ENCODE results near the gene POLR2H. TPM values are rescaled to one million over a fixed set of nuclear protein-coding genes. Genes with fewer than 3 reads are reported as not detected.

Gene POLR2H
- total RNA-seq, 1 experiment from 2014 or later = 169 TPM

DNA sequence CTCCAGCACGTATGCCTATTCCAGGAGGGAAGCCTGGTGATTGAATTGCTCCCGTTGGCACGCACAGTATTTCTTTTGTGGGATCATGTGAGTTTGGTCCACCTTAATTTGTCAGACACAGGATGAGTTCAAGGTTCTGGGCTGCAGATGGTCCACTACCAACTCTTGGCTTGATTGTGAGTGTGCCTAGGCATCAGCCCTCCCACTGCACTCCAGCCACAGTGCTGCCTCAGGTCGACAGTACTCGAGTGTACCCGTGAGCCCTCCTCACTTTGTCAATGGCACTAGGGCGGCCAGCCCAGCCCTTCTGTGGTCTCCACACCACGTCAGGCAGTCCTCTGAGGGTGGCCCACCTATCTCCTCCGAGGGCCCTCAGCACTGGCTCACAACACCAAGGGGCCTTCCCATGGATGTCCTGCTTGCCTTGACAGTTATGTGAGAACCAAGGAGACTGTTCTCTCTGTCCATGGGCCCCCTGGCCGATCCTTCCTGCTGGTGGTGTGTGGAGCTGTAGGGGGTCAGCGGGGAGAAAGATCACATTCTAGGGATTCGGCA lies 48.5 kb downstream of the POLR2H start:
- Histone ChIP-seq H2AFZ (ENCODE audit: low read length) (no peak overlapping the region), H3K27ac (ENCODE audit: low read length) (no peak overlapping the region), H3K27me3 (ENCODE audit: low read length) (no peaks in the 10 kb centered on the region), H4K20me1 (ENCODE audit: insufficient read depth, low read depth, low read length) (no peaks in the 10 kb centered on the region), H3K4me3 (ENCODE audit: low read length) (no peak overlapping the region), H3K4me1 (ENCODE audit: low read length) (peaks cover 4% of the 10 kb centered on the region; the same call in 1 of the 2 replicates), H3K36me3 (ENCODE audit: insufficient read depth, low read length) (no peaks in the 10 kb centered on the region), H3K4me2 (ENCODE audit: low read depth, low read length, poor library complexity, severe bottlenecking) (no peak overlapping the region), H3K9ac (ENCODE audit: low read length) (no peak overlapping the region), H3K79me2 (ENCODE audit: low read length) (no peaks in the 10 kb centered on the region), H3K9me2 (replicated peaks; ENCODE audit: insufficient read depth, low read length) (no peaks in the 10 kb centered on the region), H3K9me3 (ENCODE audit: low read length) (no peaks in the 10 kb centered on the region)
- DNase-seq = no peak

DNA sequence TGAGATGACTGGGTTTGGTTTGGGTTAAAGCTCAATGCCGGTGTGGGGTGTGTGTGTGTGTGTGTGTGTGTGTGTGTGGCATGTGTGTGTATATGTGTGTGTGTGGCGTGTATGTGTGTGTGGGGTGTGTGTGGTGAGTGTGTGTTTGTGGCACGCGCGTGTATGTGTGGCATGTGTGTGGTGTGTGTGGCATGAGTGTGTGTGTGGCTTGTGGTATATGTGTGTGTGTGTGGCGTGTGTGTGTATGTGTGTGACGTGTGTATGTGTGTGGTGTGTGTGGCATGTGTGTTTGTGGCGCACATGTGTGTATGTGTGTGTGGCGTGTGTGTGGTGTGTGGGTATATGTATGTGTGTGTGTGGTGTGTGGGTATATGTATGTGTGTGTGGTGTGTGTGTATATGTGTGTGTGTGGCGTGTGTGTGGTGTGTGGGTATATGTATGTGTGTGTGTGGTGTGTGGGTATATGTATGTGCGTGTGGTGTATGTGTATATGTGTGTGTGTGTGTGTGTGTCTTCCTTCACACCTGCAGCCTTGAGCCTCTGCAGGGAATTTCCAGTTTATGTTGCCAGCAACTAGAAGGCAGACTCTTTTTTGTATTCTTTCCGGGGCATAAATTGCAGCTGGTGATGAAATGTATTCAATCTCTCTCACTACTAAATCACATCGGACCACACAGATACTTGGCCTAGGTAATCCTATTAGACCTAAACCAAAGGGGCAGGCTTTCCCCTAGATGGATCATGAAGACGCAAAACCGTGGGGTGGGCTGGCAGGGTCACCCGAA lies 53.1 kb downstream of the POLR2H start:
- H3K9me2 ChIP-seq (replicated peaks; ENCODE audit: insufficient read depth, low read length) = no peaks in the 10 kb centered on the region
- no peaks in the 10 kb centered on the region for H3K4me1 ChIP-seq (ENCODE audit: low read length)
- H3K9ac ChIP-seq (ENCODE audit: low read length) = no peak overlapping the region
- H3K36me3 ChIP-seq (ENCODE audit: insufficient read depth, low read length) = no peaks in the 10 kb centered on the region
- no peaks in the 10 kb centered on the region for H3K9me3 ChIP-seq (ENCODE audit: low read length)
- H4K20me1 ChIP-seq (ENCODE audit: insufficient read depth, low read depth, low read length) = no peaks in the 10 kb centered on the region; the same call in 1 of the 2 replicates
- H3K27ac ChIP-seq (ENCODE audit: low read length) = no peak overlapping the region
- no peak for DNase-seq
- H3K4me2 ChIP-seq (ENCODE audit: low read depth, low read length, poor library complexity, severe bottlenecking) = no peak overlapping the region
- no peaks in the 10 kb centered on the region for H3K79me2 ChIP-seq (ENCODE audit: low read length)
- H3K4me3 ChIP-seq (ENCODE audit: low read length) = no peak overlapping the region
- H2AFZ ChIP-seq (ENCODE audit: low read length) = no peak overlapping the region
- H3K27me3 ChIP-seq (ENCODE audit: low read length) = no peaks in the 10 kb centered on the region

DNA sequence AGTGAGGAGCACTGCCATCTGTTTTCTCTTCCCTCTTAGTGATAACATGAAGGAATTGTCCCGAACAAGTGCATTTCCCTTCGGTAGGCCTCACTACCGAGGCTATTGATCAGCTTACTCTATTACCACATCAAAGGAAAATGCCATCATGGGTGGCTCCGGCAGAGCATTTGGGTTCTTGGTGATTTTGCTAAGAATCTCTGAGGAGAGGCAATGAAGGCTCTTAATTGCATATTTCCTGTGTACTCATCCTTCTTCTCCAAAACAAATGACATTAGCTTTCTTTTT lies 53.6 kb downstream of the POLR2H start:
- H3K36me3 ChIP-seq (ENCODE audit: insufficient read depth, low read length) = no peaks in the 10 kb centered on the region
- H3K9me3 ChIP-seq (ENCODE audit: low read length) = no peaks in the 10 kb centered on the region
- H2AFZ ChIP-seq (ENCODE audit: low read length) = no peak overlapping the region
- H3K27ac ChIP-seq (ENCODE audit: low read length) = no peak overlapping the region
- H3K79me2 ChIP-seq (ENCODE audit: low read length) = no peaks in the 10 kb centered on the region
- no peaks in the 10 kb centered on the region for H3K27me3 ChIP-seq (ENCODE audit: low read length)
- H3K9ac ChIP-seq (ENCODE audit: low read length) = no peak overlapping the region
- no peaks in the 10 kb centered on the region for H3K9me2 ChIP-seq (replicated peaks; ENCODE audit: insufficient read depth, low read length)
- H4K20me1 ChIP-seq (ENCODE audit: insufficient read depth, low read depth, low read length) = no peaks in the 10 kb centered on the region; the same call in 1 of the 2 replicates
- no peak overlapping the region for H3K4me2 ChIP-seq (ENCODE audit: low read depth, low read length, poor library complexity, severe bottlenecking)
- H3K4me3 ChIP-seq (ENCODE audit: low read length) = no peak overlapping the region
- no peak for DNase-seq
- no peaks in the 10 kb centered on the region for H3K4me1 ChIP-seq (ENCODE audit: low read length)

DNA sequence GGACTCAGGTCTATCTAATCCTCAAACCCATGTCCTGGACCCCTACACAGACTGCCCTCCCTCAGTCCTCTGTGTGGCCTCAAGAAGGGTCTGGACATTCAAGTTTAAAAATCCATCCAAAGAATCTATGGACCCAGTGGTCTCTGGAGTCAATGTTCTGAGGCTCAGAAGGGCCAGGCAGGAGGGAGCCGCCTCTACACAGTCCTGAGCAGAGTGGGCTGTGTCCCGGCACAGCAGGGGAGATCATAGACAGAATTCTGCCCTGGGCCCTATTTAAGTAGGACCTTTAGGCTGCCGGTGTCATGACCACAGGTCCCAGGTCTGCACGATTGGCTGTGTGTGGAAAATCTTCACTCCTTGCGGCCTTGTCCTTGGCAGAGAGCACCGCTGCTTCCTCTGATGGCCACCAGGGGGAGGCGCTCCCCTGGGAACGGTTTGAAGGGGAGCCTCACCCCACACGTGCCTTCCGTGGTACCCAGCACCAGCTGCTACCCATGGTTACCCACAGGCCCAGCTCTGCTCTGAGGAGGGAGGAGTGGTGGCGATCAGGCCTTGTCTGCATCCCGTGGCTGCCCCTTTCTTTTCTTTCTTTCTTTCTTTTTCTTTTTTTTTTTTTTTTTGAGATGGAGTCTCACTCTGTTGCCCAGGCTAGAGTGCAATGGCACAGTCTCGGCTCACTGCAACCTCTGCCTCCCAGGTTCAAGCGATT lies 56.3 kb downstream of the POLR2H start:
- Histone ChIP-seq H4K20me1 (ENCODE audit: insufficient read depth, low read depth, low read length) (no peaks in the 10 kb centered on the region; the same call in 1 of the 2 replicates), H3K27me3 (ENCODE audit: low read length) (0 out of 2 replicates have a peak, but pooled peaks cover 2% of the 10 kb centered on the region), H3K36me3 (ENCODE audit: insufficient read depth, low read length) (no peaks in the 10 kb centered on the region), H3K27ac (ENCODE audit: low read length) (no peak overlapping the region), H3K9ac (ENCODE audit: low read length) (no peak overlapping the region), H3K4me2 (ENCODE audit: low read depth, low read length, poor library complexity, severe bottlenecking) (no peak overlapping the region), H3K4me3 (ENCODE audit: low read length) (no peak overlapping the region), H3K79me2 (ENCODE audit: low read length) (no peaks in the 10 kb centered on the region), H3K9me2 (replicated peaks; ENCODE audit: insufficient read depth, low read length) (no peaks in the 10 kb centered on the region), H3K4me1 (ENCODE audit: low read length) (no peaks in the 10 kb centered on the region), H3K9me3 (ENCODE audit: low read length) (no peaks in the 10 kb centered on the region), H2AFZ (ENCODE audit: low read length) (no peak overlapping the region)
- peak; percentile 95 for DNase-seq

Small RNA genes within 50 kb of the gene (small RNA-seq; reads per million reads assigned to genes)
- 707 reads per million, percentile 100 among the genes with 10 or more reads in this experiment for gene SNORD66

Other genes with a start within 250 kb of the POLR2H start
- 59.4 and 68.4 TPM in 2 replicates for gene EIF2B5, start 226.4 kb upstream of the POLR2H start, total RNA-seq (2014; rRNA removed; shearing (Covaris generic); ENCODE audit: low replicate concordance)
- 62.1 and 106 TPM in 2 replicates for gene DVL3, start 206.3 kb upstream of the POLR2H start, total RNA-seq (2014; rRNA removed; shearing (Covaris generic); ENCODE audit: low replicate concordance)
- gene AP2M1, start 186.9 kb upstream of the POLR2H start, total RNA-seq (2014; rRNA removed; shearing (Covaris generic); ENCODE audit: low replicate concordance) = 212 and 265 TPM in 2 replicates
- gene ABCF3, start 175.5 kb upstream of the POLR2H start, total RNA-seq (2014; rRNA removed; shearing (Covaris generic); ENCODE audit: low replicate concordance) = 61.6 and 62.9 TPM in 2 replicates
- not detected in 2 replicates for gene VWA5B2, start 132.1 kb upstream of the POLR2H start, total RNA-seq (2014; rRNA removed; shearing (Covaris generic); ENCODE audit: low replicate concordance)
- gene ALG3, start 112.7 kb upstream of the POLR2H start, total RNA-seq (2014; rRNA removed; shearing (Covaris generic); ENCODE audit: low replicate concordance) = 80.1 and 108 TPM in 2 replicates
- 30.3 and 49.6 TPM in 2 replicates for gene EEF1AKMT4, start 112.0 kb upstream of the POLR2H start, total RNA-seq (2014; rRNA removed; shearing (Covaris generic); ENCODE audit: low replicate concordance)
- gene CAMK2N2, start 100.2 kb upstream of the POLR2H start, total RNA-seq (2014; rRNA removed; shearing (Covaris generic); ENCODE audit: low replicate concordance) = 5.0 and 9.5 TPM in 2 replicates
- gene ECE2, start 85.7 kb upstream of the POLR2H start, total RNA-seq (2014; rRNA removed; shearing (Covaris generic); ENCODE audit: low replicate concordance) = 0.15 TPM in 1 of 2 replicates, not detected in the other
- gene PSMD2, start 62.5 kb upstream of the POLR2H start, total RNA-seq (2014; rRNA removed; shearing (Covaris generic); ENCODE audit: low replicate concordance) = 235 and 301 TPM in 2 replicates
- gene EIF4G1, start 47.1 kb upstream of the POLR2H start, total RNA-seq (2014; rRNA removed; shearing (Covaris generic); ENCODE audit: low replicate concordance) = 177 and 369 TPM in 2 replicates
- 23.0 and 26.1 TPM in 2 replicates for gene FAM131A, start 24.1 kb upstream of the POLR2H start, total RNA-seq (2014; rRNA removed; shearing (Covaris generic); ENCODE audit: low replicate concordance)
- 4.4 and 8.8 TPM in 2 replicates for gene CLCN2, start 105 bp upstream of the POLR2H start, total RNA-seq (2014; rRNA removed; shearing (Covaris generic); ENCODE audit: low replicate concordance)
- gene THPO, start 16.5 kb downstream of the POLR2H start, total RNA-seq (2014; rRNA removed; shearing (Covaris generic); ENCODE audit: low replicate concordance) = 6.6 and 12.5 TPM in 2 replicates
- gene CHRD, start 18.3 kb downstream of the POLR2H start, total RNA-seq (2014; rRNA removed; shearing (Covaris generic); ENCODE audit: low replicate concordance) = 17.7 and 52.9 TPM in 2 replicates
- not detected in 2 replicates for gene EPHB3, start 200.1 kb downstream of the POLR2H start, total RNA-seq (2014; rRNA removed; shearing (Covaris generic); ENCODE audit: low replicate concordance)

All from Karpas-422 (cell line).